Fibroblast of mammary gland (primary cell): ENCODE data around the gene MCEMP1.
A peak's percentile ranks its signal among the peaks of the same experiment; 100 is the strongest.

ENCODE experiments used
- DNase-seq: peaks from one replicate; pipeline ENCODE4 v3.0.0-alpha.2; 2010; ENCODE audit warnings: low read depth
- H3K4me3 ChIP-seq: 2 replicates; pipeline ENCODE4 v1.5.1; 2011; ENCODE audit warnings: low read depth, mild to moderate bottlenecking, low read length, moderate library complexity; ENCODE audit not compliant: control insufficient read depth
- TF ChIP-seq, protein P1 (sequence below): conservative IDR thresholded peaks from 2 replicates; pipeline ENCODE4 v1.5.1; 2011; ENCODE audit warnings: low read depth, low read length, inconsistent platforms; ENCODE audit not compliant: control insufficient read depth, insufficient read depth

Gene MCEMP1

DNA sequence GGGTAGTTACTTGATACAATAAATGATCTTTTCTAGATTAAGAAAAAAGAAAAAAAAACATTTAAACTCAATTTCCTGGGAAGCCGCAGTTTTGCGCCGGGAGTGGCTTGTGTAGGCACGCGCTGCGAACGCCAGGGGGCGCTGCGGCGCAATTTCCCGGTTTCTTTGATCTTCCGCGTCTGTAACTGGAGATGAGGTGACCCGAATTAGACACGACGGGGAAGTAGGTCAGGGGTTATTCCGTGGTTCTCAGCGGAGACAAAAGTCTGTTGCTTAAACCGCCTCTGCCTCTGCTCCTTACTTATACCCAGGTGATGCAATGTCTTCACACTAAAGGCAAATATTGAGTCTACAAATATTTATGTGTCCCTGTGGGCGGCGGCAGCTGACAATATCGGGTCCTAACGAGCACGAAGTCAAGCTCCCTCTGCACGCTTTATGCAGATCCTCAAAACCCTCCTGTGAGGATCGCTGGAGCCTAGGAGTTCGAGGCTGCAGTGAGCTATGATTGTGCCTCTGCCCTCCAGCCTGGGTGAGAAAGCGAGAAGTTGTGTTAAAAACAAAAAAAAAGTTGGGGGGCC lies 24.7 kb upstream of the MCEMP1 start:
- DNase-seq, result peak; percentile 82
- H3K4me3 ChIP-seq, result peak overlapping the region; percentile 7
- TF ChIP-seq, protein P1, sequence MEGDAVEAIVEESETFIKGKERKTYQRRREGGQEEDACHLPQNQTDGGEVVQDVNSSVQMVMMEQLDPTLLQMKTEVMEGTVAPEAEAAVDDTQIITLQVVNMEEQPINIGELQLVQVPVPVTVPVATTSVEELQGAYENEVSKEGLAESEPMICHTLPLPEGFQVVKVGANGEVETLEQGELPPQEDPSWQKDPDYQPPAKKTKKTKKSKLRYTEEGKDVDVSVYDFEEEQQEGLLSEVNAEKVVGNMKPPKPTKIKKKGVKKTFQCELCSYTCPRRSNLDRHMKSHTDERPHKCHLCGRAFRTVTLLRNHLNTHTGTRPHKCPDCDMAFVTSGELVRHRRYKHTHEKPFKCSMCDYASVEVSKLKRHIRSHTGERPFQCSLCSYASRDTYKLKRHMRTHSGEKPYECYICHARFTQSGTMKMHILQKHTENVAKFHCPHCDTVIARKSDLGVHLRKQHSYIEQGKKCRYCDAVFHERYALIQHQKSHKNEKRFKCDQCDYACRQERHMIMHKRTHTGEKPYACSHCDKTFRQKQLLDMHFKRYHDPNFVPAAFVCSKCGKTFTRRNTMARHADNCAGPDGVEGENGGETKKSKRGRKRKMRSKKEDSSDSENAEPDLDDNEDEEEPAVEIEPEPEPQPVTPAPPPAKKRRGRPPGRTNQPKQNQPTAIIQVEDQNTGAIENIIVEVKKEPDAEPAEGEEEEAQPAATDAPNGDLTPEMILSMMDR, result peak; percentile 88

DNA sequence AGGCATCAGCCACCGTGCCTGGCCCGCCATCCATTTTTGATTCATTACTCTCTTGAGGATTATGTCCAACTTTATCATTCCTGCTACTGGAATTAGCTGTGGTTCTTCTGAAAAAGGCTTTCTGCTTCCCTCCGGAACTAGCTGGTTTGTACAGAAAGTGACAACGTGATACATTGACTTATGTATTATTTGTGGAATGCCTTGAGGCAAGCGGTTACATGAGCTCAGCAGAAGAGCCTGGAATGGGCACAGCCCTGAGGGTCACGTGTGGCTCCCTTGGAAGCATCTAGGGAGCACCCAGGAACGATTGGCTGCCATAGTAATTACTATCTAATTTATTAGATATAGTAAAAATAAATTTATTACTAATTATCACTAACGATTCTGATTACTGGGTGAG lies 22.5 kb upstream of the MCEMP1 start:
- peak; percentile 7 for DNase-seq
- TF ChIP-seq, protein P1, result no peak
- H3K4me3 ChIP-seq, result no peak overlapping the region

DNA sequence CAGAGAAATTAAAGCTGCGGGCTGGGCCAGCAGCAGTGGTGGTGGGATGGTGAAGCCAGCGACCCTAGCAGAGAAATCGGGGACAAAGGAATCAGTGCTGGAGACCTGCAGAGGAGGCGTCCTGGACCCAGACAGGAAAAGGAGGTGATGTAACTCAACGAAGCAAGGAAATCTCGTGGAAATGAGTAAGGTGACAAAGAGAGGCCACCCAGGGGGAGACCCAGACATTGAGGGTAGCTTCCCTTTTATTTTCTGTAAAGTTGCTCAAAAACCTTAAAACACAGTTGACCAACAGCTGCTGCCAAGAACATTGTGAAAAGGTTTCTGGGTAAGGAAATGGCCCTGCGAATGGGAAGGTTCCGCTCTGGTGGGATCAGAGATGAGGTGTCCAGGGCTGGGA lies 21.3 kb upstream of the MCEMP1 start:
- no peak overlapping the region for H3K4me3 ChIP-seq
- TF ChIP-seq, protein P1, result no peak
- DNase-seq, result no peak

DNA sequence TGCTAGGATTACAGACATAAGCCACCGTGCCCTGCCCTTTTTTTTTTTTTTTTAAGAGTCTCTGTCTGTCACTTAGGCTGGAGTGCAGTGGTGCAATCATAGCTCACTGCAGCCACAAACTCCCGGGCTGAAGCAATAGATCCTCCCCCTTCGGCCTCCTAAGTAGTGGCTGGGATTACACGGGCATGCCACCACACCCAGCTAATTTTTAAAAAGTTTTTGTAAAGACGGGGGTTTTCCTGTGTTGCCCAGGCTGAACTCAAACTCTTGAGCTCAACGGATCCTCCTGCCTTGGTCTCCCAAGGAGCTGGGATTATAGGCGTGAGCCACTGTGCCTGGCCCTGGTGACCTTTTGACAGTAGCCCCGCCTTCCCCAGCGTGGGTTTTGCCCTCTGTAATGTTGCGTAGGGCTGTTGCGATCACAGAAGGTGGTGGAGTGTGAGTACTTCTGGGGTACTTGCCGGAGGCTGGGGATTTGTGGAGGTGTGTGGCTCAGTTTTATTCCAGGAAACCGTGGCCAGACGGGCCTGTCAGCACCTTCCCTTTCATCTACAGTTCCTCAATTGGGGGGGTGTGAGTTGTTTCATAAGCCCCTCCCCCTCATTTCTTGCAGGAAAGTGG lies 19.6 kb upstream of the MCEMP1 start:
- peak; percentile 12 for DNase-seq
- TF ChIP-seq, protein P1, result no peak
- no peak overlapping the region for H3K4me3 ChIP-seq

DNA sequence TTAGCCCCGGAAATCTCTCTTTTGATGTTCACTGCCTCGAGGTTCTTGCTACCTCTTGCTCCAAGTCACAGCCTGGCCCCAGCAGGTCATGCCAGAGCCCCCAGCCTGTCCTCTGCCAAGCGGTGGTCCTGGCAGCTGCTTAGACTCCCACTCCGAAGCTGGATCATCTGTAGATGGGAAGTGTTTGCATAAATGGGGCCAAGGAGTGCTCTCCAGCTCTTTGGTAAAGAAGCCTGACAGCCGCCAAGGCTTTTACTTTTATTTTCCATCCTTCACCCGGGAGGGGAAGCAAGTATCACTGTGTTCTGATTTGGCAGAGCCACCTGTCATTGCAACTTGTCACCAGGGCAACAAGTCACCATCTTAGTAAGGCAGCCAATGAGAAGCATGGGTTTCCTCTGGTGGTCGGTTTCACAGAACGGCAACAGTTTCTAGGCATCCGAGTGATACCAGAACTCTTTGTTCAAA lies 18.6 kb upstream of the MCEMP1 start:
- TF ChIP-seq, protein P1, result no peak
- H3K4me3 ChIP-seq, result no peak overlapping the region
- no peak for DNase-seq

DNA sequence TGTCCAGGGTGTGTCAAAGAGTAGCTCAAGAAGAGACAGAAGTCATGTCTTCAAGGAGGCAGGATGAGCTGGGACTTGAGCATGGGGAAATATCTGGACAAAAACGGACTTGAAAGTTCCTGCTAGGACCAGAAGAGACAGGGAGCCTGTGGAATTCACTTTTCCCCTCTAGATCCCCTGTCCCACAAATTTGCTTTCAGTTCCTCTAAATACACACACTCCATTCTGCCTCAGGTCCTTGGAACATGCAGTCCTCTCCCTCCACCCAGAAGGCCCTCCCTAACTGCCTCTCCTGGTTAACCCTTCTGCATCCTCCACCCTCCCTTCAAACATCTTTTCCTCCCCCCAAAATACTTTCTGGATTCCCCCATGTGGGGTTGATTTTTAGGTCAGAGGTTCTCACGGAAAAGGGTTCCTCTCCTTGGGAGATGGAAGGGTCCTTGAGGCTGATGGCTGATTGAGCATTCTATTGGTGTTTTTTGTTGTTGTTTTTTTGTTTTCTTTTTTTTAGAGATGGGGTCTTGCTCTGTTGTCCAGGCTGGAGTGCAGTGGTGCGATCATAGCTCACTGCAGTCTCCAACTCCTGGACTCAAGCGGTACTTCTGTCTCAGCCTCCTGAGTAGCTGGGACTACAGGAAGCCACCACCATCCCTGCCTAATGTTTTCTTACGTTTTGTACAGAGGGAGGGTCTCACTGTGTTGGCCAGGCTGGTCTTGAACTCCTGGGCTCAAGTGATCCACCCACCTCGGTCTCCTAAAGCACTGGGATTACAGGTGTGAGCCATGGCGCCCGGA lies 14.9 kb upstream of the MCEMP1 start:
- no peak for DNase-seq
- TF ChIP-seq, protein P1, result no peak
- H3K4me3 ChIP-seq, result no peak overlapping the region
